ENCODE data around the gene RNGTT. TPM values are rescaled to one million over a fixed set of nuclear protein-coding genes. Genes with fewer than 3 reads are reported as not detected.

Gene RNGTT
- total RNA-seq, 1 donor from 2014 or later = 14.4 TPM

DNA sequence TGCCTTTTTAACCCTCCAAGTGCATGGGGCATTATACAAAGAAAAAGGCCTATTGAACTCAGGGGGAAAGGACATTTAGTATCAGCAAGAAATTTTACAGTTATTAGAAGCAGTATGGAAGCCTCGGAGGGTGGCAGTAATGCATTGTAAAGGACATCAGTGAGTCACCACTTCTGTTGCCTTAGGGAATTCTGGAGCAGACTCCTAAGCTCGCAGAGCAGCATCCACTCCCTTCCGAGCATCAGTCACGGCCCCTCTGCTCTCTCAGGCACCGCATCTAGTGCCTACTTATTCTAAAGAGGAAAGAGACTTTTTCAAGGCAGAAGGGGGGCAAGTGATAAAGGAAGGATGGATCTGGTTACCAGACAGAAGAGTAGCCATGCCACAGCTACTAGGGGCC lies 296.5 kb downstream of the RNGTT start:
- no peaks in the 10 kb centered on the region for H3K27me3 ChIP-seq (ENCODE audit: control insufficient read depth, insufficient read depth, low read length)
- H3K36me3 ChIP-seq (ENCODE audit: control insufficient read depth, insufficient read depth, low read length) = no peaks in the 10 kb centered on the region
- TF ChIP-seq, protein P1, sequence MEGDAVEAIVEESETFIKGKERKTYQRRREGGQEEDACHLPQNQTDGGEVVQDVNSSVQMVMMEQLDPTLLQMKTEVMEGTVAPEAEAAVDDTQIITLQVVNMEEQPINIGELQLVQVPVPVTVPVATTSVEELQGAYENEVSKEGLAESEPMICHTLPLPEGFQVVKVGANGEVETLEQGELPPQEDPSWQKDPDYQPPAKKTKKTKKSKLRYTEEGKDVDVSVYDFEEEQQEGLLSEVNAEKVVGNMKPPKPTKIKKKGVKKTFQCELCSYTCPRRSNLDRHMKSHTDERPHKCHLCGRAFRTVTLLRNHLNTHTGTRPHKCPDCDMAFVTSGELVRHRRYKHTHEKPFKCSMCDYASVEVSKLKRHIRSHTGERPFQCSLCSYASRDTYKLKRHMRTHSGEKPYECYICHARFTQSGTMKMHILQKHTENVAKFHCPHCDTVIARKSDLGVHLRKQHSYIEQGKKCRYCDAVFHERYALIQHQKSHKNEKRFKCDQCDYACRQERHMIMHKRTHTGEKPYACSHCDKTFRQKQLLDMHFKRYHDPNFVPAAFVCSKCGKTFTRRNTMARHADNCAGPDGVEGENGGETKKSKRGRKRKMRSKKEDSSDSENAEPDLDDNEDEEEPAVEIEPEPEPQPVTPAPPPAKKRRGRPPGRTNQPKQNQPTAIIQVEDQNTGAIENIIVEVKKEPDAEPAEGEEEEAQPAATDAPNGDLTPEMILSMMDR (IDR thresholded peaks at IDR 0.05; ENCODE audit: insufficient read depth, low read length, poor library complexity, severe bottlenecking) = no peak
- no peak for DNase-seq (ENCODE audit: low read depth)
- H3K4me3 ChIP-seq (ENCODE audit: low read depth, low read length) = no peak overlapping the region

DNA sequence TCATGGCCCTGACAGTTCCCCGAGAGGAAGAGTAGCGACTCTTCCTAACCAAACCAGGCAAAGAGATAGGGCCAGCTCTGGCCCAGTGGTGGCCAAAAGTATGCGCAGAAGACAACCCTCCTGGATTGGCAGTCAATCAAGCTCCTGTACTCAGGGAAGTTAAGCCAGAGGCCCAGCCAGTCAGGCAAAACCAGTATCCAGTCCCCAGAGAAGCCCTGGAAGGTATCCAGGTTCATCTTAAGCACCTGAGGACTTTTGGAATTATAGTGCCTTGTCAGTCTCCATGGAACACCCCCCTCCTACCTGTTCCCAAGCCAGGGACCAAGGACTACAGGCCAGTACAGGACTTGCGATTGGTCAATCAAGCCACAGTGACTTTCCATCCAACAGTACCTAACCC lies 298.3 kb downstream of the RNGTT start:
- Histone ChIP-seq H3K27me3 (ENCODE audit: control insufficient read depth, insufficient read depth, low read length) (no peaks in the 10 kb centered on the region), H3K4me3 (ENCODE audit: low read depth, low read length) (no peak overlapping the region), H3K36me3 (ENCODE audit: control insufficient read depth, insufficient read depth, low read length) (no peaks in the 10 kb centered on the region)
- DNase-seq (ENCODE audit: low read depth) = no peak
- TF ChIP-seq, protein P1 (IDR thresholded peaks at IDR 0.05; ENCODE audit: insufficient read depth, low read length, poor library complexity, severe bottlenecking) = no peak

DNA sequence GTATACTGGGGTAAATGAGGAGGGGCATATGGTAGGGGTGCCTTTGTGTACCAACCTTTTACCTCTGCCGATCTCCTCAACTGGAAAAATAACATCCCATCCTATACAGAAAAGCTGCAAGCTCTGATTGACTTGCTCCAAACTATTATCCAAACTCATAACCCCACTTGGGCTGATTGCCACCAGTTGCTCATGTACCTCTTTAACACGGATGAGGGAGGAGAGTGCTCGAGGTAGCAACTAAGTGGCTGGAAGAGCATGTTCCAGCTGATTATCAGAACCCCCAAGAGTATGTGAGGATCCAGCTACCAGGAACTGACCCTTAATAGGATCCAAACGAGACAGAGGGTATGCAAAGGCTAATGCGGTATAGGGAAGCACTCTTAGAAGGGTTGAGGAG lies 299.6 kb downstream of the RNGTT start:
- TF ChIP-seq, protein P1 (IDR thresholded peaks at IDR 0.05; ENCODE audit: insufficient read depth, low read length, poor library complexity, severe bottlenecking) = no peak
- no peaks in the 10 kb centered on the region for H3K36me3 ChIP-seq (ENCODE audit: control insufficient read depth, insufficient read depth, low read length)
- no peak overlapping the region for H3K4me3 ChIP-seq (ENCODE audit: low read depth, low read length)
- DNase-seq (ENCODE audit: low read depth) = no peak
- H3K27me3 ChIP-seq (ENCODE audit: control insufficient read depth, insufficient read depth, low read length) = no peaks in the 10 kb centered on the region

DNA sequence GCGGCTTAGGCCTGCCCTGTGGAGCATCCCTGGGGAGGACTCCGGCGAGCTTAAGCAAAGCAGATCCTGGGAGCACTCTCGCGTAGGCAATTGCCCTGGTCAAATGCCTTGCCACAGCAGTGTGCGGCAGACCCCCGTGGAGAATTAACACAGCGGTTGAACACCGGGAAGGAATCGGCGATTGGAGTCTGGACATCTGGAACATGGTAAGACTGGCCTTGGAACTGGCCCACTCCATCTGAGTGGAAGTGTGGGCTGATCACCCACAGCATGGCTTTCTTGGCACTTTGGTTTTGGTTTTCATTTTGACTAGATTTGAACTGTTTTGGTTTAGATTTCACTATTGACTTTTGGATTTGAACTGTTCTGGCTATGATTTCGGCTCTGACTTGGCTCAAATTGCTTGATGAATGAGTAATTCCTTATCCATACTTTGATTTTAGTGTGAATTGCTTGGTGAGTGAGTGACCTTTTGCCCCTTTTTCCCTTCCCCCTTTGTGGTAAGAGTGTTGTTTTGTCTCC lies 300.7 kb downstream of the RNGTT start:
- Histone ChIP-seq H3K36me3 (ENCODE audit: control insufficient read depth, insufficient read depth, low read length) (no peaks in the 10 kb centered on the region), H3K27me3 (ENCODE audit: control insufficient read depth, insufficient read depth, low read length) (no peaks in the 10 kb centered on the region), H3K4me3 (ENCODE audit: low read depth, low read length) (no peak overlapping the region)
- DNase-seq (ENCODE audit: low read depth) = no peak
- TF ChIP-seq, protein P1 (IDR thresholded peaks at IDR 0.05; ENCODE audit: insufficient read depth, low read length, poor library complexity, severe bottlenecking) = no peak

DNA sequence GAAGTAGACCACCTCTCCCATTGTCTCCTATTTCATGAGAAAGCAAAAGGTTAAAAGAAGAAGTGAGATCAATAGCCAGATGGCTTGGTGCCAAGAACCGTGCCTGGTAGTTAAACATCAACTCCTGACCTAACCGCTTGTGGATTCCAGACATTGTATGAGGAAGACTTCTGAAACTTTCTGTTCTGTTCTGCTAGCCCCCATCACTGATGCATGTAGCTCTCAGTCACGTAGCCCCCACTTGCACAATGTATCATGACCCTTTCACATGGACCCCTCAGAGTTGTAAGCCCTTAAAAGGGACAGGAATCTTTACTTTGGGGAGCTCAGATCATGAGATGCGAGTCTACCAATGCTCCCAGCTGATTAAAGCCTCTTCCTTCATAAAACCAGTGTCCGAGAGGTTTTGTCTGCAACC lies 301.2 kb downstream of the RNGTT start:
- no peaks in the 10 kb centered on the region for H3K27me3 ChIP-seq (ENCODE audit: control insufficient read depth, insufficient read depth, low read length)
- H3K4me3 ChIP-seq (ENCODE audit: low read depth, low read length) = no peak overlapping the region
- TF ChIP-seq, protein P1 (IDR thresholded peaks at IDR 0.05; ENCODE audit: insufficient read depth, low read length, poor library complexity, severe bottlenecking) = no peak
- no peaks in the 10 kb centered on the region for H3K36me3 ChIP-seq (ENCODE audit: control insufficient read depth, insufficient read depth, low read length)
- DNase-seq (ENCODE audit: low read depth) = no peak

DNA sequence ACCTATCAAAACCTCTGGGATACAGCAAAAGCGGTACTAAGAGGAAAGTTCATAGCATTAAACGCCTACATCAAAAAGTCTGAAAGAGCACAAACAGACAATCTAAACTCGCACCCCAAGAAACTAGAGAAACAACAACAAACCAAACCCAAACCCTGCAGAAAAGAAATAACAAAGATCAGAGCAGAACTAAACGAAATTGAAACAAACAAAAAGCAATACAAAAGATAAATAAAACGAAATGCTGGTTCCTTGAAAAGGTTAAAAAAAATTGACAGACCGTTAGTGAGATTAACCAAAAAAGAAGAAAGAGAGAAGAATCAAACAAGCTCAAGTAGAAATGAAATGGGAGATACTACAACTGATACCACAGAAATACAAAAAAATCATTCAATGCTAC lies 302.3 kb downstream of the RNGTT start:
- Histone ChIP-seq H3K36me3 (ENCODE audit: control insufficient read depth, insufficient read depth, low read length) (no peaks in the 10 kb centered on the region), H3K27me3 (ENCODE audit: control insufficient read depth, insufficient read depth, low read length) (no peaks in the 10 kb centered on the region), H3K4me3 (ENCODE audit: low read depth, low read length) (no peak overlapping the region)
- DNase-seq (ENCODE audit: low read depth) = no peak
- TF ChIP-seq, protein P1 (IDR thresholded peaks at IDR 0.05; ENCODE audit: insufficient read depth, low read length, poor library complexity, severe bottlenecking) = no peak
